HG03064 (cell line): ENCODE data around the gene DNAJB11.
A peak's percentile ranks its signal among the peaks of the same experiment; 100 is the strongest.
"Not testable (repeated sequence)": the region's sequence is repeated elsewhere in the genome, so short reads cannot be mapped to it uniquely, and the experiment has no call there.

Experiments used
- ATAC-seq: cut with Tn5 transposase; IDR thresholded peaks from one replicate; pipeline ENCODE4 v1.9.1; 2021; ENCODE audit warnings: low read depth; ENCODE audit not compliant: unreplicated experiment

The DNAJB11 gene

DNA sequence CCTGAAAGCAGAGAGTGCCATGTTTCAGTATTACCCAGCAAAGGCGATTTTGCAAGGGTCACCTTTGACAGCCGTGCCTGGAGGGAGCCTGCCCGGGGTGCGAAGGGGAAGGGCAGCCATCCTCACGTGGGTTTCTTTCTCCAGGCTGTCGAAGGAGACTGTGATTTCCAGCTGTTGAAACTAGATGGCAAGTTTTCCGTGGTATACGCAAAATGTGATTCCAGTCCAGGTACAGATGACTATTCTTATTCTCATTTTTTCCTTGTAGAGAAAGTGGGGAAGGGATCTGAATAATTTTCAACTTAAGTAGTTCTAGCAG, 45.7 kb downstream of the DNAJB11 start:
- ATAC-seq: no peak

DNA sequence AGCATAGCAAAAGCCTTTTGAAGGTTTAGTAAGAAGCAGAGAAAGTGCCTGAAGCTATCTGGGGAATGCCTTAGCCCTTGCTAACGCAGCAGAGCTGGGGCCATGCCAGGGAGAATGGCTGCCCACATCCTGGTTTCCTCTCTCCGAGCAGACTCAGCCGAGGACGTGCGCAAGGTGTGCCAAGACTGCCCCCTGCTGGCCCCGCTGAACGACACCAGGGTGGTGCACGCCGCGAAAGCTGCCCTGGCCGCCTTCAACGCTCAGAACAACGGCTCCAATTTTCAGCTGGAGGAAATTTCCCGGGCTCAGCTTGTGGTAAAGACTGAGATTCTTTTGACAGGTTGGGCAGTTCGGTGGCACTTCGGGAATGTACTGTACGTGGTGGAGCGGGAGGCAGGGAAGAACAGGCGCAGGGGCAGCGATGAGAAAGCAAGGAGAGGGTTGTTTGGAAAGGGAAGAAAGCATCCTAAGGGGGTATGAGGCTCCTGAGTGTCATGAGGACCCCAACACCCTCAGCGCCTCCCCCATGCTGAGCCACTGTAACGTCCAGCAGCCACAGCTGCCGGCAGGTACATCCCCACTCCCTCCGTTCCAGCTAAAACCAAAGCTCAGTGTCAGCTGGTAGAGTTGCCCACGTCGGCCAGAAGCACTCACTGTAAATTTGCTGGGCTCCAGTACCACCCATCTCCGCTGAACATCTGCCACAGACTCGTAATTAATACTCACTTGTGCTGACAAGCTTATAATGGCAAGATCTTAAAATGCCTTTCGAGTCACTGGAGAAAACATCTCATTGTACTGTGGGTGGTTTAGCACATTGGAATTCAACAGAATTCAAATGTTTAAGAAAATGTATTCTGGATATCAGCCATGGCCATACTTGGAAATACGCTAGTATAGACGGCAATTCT, 46.8 kb downstream of the DNAJB11 start:
- ATAC-seq: peak; percentile 96

DNA sequence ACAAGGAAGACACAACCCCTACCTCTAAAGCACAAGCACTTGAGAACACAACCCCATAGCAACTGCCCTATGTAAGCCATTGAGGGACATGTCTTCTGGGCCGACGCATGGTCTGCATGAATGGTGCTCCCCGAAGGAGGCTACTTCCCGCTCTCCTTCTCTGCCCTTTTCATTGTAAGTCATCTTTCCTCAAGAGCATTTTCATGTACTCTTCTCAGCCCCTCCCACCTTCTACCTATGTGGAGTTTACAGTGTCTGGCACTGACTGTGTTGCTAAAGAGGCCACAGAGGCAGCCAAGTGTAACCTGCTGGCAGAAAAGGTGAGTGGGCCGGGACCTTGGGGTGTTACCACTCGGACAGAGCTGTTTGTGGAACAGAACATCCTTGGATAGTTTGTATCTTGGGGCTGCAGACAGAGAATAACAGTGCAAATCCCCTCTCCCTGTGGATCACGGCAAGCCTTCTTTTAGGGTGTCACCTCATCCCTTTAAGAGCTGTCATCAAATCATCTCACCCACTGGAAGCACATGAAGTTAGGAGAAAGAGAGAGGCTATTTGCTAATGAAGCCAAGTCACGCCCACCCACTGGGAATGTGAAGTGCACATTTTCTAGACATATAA, 47.9 kb downstream of the DNAJB11 start:
- ATAC-seq: no peak

- no peak for ATAC-seq
These were observed 49.3 kb downstream of the DNAJB11 start for GRCh38 chr3:186619787-186620212.

DNA sequence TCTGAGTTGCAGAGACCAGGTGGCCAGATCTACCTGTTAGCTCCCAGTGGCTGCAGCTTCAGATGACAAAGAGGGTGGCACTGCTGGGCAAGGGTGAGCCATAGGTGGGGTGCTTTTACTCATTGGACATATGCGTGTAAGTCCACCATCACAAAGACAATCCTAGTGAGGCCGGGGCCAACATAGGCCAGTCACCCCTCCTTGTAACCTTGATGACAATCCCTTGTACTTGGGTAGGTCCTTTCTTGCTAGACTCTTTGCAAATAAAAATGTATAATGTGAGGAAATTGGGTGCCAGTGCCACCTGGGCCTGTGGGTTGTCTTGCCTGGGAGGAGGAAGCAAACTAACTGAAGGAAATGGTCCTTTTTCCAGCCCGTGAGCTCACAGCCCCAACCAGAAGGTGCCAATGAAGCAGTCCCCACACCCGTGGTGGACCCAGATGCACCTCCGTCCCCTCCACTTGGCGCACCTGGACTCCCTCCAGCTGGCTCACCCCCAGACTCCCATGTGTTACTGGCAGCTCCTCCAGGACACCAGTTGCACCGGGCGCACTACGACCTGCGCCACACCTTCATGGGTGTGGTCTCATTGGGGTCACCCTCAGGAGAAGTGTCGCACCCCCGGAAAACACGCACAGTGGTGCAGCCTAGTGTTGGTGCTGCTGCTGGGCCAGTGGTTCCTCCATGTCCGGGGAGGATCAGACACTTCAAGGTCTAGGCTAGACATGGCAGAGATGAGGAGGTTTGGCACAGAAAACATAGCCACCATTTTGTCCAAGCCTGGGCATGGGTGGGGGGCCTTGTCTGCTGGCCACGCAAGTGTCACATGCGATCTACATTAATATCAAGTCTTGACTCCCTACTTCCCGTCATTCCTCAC, 49.9 kb downstream of the DNAJB11 start:
- no peak for ATAC-seq

- ATAC-seq: no peak
These were observed 51.6 kb downstream of the DNAJB11 start for GRCh38 chr3:186621894-186622650.

DNA sequence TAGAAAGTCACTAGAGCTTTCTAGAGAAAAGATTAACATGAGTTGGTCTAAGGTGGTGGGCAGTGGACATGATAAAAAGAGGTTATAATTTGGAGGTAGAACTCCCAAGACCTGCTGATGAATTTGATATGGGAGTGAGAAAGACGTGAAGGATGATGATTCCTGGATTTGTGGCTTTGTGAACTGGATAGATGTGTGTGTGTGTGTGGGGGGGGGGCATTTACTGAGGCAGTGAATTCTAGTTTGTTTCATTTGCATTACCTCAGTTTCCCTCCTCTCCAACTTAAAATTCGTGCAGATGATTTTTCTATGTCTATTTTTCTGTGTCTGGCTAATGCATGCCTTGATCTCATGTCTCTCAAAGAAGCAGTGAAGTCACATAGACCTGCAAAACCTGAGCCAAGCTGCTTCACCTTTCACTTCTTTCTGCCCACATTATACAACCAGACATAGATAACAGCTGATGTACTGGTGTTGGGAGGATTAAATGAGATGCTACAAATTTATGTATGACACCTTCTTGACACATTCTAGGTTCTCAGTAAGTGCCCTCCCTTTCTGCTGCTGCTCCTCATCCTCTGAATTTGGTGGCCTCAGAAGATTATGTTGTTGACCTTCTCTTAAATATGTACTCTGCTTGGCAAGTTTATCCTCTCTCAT, 52.3 kb downstream of the DNAJB11 start:
- ATAC-seq: no peak

DNA sequence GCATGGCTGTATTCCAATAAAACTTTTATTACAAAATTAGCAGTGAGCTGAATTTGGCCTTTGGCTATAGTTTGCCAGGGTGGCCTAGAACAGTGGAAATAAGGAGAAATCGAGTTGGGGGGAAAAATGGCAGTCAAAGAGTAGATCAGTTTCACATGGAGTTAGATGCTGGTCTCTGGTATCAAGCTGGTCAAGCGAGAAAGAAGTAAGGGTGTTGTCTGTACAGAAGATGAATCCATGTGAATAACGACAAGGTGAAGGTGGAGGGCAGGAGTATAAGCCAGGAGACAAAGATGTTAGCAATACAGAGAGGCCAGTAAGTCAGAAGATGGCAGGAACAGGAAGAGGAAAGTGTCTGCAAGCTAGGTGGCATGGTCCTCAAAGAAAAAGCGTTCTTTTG, 54.1 kb downstream of the DNAJB11 start:
- no peak for ATAC-seq

GRCh38 chr3:186625600-186626042, 55.1 kb downstream of the DNAJB11 start:
- no peak for ATAC-seq

DNA sequence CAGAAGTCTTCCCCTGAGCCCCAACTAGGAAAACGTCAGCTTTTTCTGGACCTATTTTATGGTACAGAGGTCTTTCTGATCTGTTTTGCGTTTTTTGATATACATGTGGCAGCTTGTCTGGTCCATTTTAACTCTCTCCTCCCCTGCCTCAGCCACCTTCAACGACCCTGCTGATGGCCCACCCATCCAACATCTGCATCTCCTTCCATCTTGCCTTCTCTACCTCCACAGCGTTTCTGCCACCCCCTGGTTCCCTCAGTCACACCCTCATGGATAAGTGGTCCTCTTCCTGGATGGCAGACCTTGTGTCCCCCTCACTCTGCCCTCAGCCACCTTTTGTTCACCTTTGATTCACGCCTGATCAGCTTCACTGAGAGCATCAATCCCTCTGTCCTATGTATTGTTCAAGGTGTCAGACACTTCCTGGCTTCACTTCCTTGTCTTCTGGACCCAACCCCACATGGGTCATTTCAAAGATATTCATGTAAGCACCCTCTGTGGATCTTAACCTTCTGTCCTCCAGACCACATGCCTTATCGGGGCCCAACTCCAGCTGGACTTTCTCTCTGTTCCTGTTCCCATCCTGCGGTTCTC, 55.8 kb downstream of the DNAJB11 start:
- ATAC-seq: no peak

- ATAC-seq: no peak
These were observed 57.4 kb downstream of the DNAJB11 start for GRCh38 chr3:186627852-186628414.

- ATAC-seq: no peak
These were observed 58.2 kb downstream of the DNAJB11 start for GRCh38 chr3:186628756-186629155.

DNA sequence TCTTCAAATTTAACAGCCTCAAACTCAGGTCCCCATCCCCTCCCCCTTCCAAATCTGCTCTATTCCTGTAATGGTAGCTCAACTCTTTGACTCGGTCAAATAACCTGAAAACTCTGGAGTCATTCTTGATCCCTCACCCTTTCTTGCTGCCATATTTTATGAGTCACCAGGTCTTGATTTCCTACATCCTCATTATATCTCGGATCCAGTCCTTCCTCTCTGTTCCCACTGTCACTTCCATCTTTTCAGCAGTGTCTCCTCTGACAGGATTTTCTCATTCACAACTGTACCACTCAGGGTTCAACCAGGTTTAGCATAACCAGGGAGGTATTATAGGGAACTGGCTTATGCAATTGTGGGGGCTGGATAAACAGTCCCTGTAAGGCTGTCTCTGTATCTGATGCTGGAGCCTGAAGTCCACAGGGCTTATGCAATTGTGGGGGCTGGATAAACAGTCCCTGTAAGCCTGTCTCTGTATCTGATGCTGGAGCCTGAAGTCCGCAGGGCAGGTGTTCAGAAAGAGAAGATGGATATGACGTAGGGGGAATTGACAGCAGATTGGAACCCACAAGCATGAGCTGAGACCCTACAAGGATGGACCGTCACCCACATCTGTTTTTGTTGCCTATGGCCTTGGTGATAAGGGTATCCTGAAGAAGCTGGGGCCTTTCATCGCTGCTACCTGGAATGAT, 60.6 kb downstream of the DNAJB11 start:
- ATAC-seq: no peak

DNA sequence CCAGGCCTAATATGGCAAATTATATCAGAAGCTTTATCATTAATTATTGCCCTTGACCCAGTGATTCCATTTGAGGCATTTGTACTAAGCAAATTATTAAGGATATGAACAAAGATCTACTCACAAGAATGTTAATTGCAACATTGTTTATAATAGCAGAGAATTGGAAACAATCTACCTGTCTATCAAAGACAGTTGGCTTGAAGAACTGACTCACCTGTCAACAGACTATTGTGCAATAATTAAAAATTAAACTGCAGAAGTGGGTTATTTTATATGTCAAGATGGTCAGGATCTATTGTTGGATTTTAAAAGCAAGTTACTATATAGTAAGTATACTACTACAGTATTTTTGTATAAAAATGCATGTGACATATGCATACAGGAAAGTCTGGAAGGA, 63.0 kb downstream of the DNAJB11 start:
- no peak for ATAC-seq

DNA sequence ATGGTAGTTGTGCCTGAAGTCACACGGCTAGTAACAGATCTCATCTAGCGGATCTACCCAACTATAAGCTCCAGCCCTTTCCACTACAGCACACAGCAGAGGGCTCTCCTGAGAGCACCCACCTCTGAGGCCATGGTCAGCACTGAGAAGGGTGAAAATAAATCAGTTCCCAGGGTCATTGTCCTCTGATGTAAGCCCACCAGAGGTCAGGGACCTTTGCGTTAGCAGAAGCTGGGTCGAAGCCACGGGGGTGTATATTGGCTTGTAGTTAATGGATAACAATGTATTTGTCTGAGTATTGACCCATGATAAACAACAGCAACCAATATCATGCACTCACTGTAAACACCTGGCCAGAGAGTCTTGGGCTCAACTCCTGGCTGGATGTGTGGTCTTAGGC, 63.7 kb downstream of the DNAJB11 start:
- not testable (repeated sequence) for ATAC-seq
